Measurements from ENCODE around the gene ZNF654. TPM values are rescaled to one million over a fixed set of nuclear protein-coding genes. Genes with fewer than 3 reads are reported as not detected.

ZNF654 gene
- polyA plus RNA-seq, 1 donor (not counting 4 experiments of a cell fraction or from before 2014, with no cell fraction given) = 8.2 TPM

DNA sequence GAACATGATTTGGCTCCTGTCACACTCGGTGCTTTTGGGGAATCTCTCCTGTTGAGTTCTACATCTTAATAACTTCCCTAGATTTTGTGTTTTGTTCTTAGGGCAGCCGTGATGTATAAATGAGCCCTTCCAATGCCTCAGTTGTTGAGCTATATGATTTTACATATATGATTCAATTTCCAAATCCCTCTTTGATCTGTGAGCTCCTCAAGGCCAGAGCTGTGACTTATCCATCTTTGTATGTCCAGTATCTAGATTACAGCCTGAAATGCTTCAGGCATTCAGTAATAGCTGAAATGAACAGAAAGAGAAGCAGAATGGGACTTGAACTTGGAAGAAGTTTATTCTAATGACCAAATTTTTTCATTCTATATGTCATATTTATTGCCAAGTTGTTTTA, 26.8 kb upstream of the ZNF654 start:
- no peaks in the 10 kb centered on the region for H3K9me3 ChIP-seq (ENCODE audit: control insufficient read depth, low read depth, low read length)
- H3K4me2 ChIP-seq (ENCODE audit: control insufficient read depth, extremely low read depth, insufficient read depth, low read depth, low read length) = peak overlapping the region; percentile 97
- DNase-seq (ENCODE audit: low read depth, low spot score) (no peak), FAIRE-seq (no peak)
- H3K9ac ChIP-seq (ENCODE audit: control insufficient read depth, extremely low read depth, insufficient read depth, low read length) = peak overlapping the region; percentile 50
- peak overlapping the region; percentile 20 to 76 (median 72) for H3K4me3 ChIP-seq (ENCODE audit: control insufficient read depth in 2 of 3, extremely low read depth in 1 of 3, insufficient read depth in 2 of 3, low read depth in 1 of 3, low read length in 3 of 3)
- no peak for TF ChIP-seq EZH2 (IDR thresholded peaks at IDR 0.05; ENCODE audit: low read length)
- TF ChIP-seq, protein P1, sequence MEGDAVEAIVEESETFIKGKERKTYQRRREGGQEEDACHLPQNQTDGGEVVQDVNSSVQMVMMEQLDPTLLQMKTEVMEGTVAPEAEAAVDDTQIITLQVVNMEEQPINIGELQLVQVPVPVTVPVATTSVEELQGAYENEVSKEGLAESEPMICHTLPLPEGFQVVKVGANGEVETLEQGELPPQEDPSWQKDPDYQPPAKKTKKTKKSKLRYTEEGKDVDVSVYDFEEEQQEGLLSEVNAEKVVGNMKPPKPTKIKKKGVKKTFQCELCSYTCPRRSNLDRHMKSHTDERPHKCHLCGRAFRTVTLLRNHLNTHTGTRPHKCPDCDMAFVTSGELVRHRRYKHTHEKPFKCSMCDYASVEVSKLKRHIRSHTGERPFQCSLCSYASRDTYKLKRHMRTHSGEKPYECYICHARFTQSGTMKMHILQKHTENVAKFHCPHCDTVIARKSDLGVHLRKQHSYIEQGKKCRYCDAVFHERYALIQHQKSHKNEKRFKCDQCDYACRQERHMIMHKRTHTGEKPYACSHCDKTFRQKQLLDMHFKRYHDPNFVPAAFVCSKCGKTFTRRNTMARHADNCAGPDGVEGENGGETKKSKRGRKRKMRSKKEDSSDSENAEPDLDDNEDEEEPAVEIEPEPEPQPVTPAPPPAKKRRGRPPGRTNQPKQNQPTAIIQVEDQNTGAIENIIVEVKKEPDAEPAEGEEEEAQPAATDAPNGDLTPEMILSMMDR (optimal IDR thresholded peaks at IDR 0.05 in 1 of 3, IDR thresholded peaks at IDR 0.05 in 1 of 3, conservative IDR thresholded peaks at IDR 0.05 in 1 of 3; ENCODE audit: extremely low read depth in 1 of 3, insufficient read depth in 2 of 3, low read length in 3 of 3) = no peak
- no peaks in the 10 kb centered on the region for H3K36me3 ChIP-seq (ENCODE audit: control insufficient read depth in 2 of 2, extremely low read depth in 1 of 2, insufficient read depth in 2 of 2, low read length in 2 of 2)
- no peaks in the 10 kb centered on the region for H4K20me1 ChIP-seq (ENCODE audit: control insufficient read depth, extremely low read depth, insufficient read depth, low read length)
- H3K9me1 ChIP-seq (ENCODE audit: control insufficient read depth, extremely low read depth, insufficient read depth, low read length) = no peaks in the 10 kb centered on the region
- H3K27me3 ChIP-seq (ENCODE audit: control insufficient read depth, extremely low read depth, insufficient read depth, low read length) = no peaks in the 10 kb centered on the region
- H3K79me2 ChIP-seq (ENCODE audit: control insufficient read depth, insufficient read depth, low read length) = no peaks in the 10 kb centered on the region
- H3K27ac ChIP-seq (ENCODE audit: control insufficient read depth, insufficient read depth, low read length) = peak overlapping the region; percentile 46
- peaks cover 5% of the 10 kb centered on the region for H3K4me1 ChIP-seq (ENCODE audit: control insufficient read depth, extremely low read depth, insufficient read depth, low read length)
- dilution Hi-C loops (cut with MboI; ENCODE audit: extremely low pct_ligation_motif_present, low sequenced_read_pairs) = no loop called here
- H2AFZ ChIP-seq (ENCODE audit: control insufficient read depth, low read length) = peak overlapping the region; percentile 90

DNA sequence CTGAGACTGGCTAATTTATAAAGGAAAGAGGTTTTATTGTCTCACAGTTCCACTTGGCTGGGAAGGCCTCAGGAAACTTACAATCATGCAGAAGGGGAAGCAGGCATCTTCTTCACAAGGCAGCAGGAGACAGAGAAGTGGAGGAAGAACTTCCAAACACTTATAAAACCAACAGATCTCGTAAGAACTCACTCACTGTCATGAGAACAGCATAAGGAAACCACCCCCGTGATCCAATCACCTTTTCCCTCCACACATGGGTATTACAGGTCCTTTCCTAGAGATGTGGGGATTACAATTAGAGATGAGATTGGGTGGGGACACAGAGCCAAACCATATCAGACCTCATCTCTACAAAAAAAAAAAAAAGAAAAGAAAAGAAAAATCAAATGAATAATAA, 26.0 kb upstream of the ZNF654 start:
- no peaks in the 10 kb centered on the region for H3K9me3 ChIP-seq (ENCODE audit: control insufficient read depth, low read depth, low read length)
- H3K79me2 ChIP-seq (ENCODE audit: control insufficient read depth, insufficient read depth, low read length) = no peaks in the 10 kb centered on the region
- H3K9ac ChIP-seq (ENCODE audit: control insufficient read depth, extremely low read depth, insufficient read depth, low read length) = no peak overlapping the region
- H3K4me2 ChIP-seq (ENCODE audit: control insufficient read depth, extremely low read depth, insufficient read depth, low read depth, low read length) = no peak overlapping the region
- peak overlapping the region; percentile 66 for H2AFZ ChIP-seq (ENCODE audit: control insufficient read depth, low read length)
- FAIRE-seq (no peak), DNase-seq (ENCODE audit: low read depth, low spot score) (no peak)
- H3K4me1 ChIP-seq (ENCODE audit: control insufficient read depth, extremely low read depth, insufficient read depth, low read length) = peaks cover 5% of the 10 kb centered on the region
- no peaks in the 10 kb centered on the region for H3K27me3 ChIP-seq (ENCODE audit: control insufficient read depth, extremely low read depth, insufficient read depth, low read length)
- H3K36me3 ChIP-seq (ENCODE audit: control insufficient read depth in 2 of 2, extremely low read depth in 1 of 2, insufficient read depth in 2 of 2, low read length in 2 of 2) = no peaks in the 10 kb centered on the region
- no peak overlapping the region for H3K4me3 ChIP-seq (ENCODE audit: control insufficient read depth in 2 of 3, extremely low read depth in 1 of 3, insufficient read depth in 2 of 3, low read depth in 1 of 3, low read length in 3 of 3)
- no peak for TF ChIP-seq EZH2 (IDR thresholded peaks at IDR 0.05; ENCODE audit: low read length)
- TF ChIP-seq, protein P1 (optimal IDR thresholded peaks at IDR 0.05 in 1 of 3, IDR thresholded peaks at IDR 0.05 in 1 of 3, conservative IDR thresholded peaks at IDR 0.05 in 1 of 3; ENCODE audit: extremely low read depth in 1 of 3, insufficient read depth in 2 of 3, low read length in 3 of 3) = no peak
- dilution Hi-C loops (cut with MboI; ENCODE audit: extremely low pct_ligation_motif_present, low sequenced_read_pairs) = no loop called here
- no peaks in the 10 kb centered on the region for H3K9me1 ChIP-seq (ENCODE audit: control insufficient read depth, extremely low read depth, insufficient read depth, low read length)
- no peak overlapping the region for H3K27ac ChIP-seq (ENCODE audit: control insufficient read depth, insufficient read depth, low read length)
- H4K20me1 ChIP-seq (ENCODE audit: control insufficient read depth, extremely low read depth, insufficient read depth, low read length) = no peaks in the 10 kb centered on the region

Measured in keratinocyte (primary cell).